Measurements from ENCODE around the gene GFI1B.

DNA sequence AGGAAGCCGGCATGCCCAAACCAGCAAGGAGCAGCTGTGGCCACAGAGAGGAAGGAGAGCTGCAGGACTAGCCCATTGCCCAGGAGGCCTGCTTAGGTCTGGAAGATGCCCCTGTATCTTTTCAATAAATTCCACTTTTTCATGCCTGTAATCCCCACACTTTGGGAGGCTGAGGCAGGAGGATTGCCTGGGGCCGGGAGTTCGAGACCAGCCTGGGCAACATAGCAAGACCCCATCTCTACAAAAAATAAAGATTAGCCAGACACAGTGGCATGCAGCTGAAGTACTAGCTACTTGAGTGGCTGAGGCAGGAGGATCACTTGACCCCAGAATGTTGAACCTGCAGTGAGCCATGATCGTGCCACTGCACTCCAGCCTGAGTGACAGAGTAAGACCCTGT lies 28.8 kb upstream of the GFI1B start:
- TF ChIP-seq, protein P1, sequence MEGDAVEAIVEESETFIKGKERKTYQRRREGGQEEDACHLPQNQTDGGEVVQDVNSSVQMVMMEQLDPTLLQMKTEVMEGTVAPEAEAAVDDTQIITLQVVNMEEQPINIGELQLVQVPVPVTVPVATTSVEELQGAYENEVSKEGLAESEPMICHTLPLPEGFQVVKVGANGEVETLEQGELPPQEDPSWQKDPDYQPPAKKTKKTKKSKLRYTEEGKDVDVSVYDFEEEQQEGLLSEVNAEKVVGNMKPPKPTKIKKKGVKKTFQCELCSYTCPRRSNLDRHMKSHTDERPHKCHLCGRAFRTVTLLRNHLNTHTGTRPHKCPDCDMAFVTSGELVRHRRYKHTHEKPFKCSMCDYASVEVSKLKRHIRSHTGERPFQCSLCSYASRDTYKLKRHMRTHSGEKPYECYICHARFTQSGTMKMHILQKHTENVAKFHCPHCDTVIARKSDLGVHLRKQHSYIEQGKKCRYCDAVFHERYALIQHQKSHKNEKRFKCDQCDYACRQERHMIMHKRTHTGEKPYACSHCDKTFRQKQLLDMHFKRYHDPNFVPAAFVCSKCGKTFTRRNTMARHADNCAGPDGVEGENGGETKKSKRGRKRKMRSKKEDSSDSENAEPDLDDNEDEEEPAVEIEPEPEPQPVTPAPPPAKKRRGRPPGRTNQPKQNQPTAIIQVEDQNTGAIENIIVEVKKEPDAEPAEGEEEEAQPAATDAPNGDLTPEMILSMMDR (IDR thresholded peaks at IDR 0.05) = no peak
- TF ChIP-seq POLR2A (IDR thresholded peaks at IDR 0.05) (no peak), EP300 (IDR thresholded peaks at IDR 0.05) (no peak)
